ENCODE results near the gene SELENBP1. TPM values are rescaled to one million over a fixed set of nuclear protein-coding genes. Genes with fewer than 3 reads are reported as not detected.

Gene SELENBP1
- total RNA-seq, 1 experiment from 2014 or later: 29.8 TPM

DNA sequence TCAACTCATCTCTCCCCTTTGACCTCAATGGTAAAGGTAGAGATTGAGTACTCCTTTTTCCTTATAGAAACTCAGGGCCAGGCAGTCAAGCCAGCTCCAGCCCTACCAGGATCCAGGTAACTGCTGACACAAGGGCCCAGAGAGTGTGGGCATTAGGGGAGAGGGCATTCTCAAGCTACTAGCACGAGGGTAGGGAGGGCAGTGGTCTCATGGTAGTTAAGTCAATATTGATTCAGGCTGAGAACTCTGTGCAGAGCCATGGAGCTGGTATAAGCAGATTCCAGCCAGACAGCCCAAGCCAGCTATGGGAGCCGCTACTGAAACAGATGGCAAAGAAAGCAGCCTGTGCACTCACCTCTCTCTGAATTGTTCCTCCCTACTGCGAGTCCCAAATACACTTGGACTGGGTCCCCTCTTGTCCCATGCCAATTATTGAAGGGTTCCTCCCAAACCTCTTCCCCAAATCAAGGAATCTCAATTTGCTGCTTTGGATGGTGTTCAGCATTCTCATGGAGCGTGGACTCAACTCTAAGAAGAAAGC is 48.0 kb downstream of the SELENBP1 start:
- Histone ChIP-seq H3F3A (ENCODE audit: low read length, unreplicated experiment) (peaks cover 1% of the 10 kb centered on the region), H3K27me3 (ENCODE audit: low read length) (no peaks in the 10 kb centered on the region), H3K9ac (ENCODE audit: low read length) (no peak overlapping the region), H3K36me3 (ENCODE audit: low read depth, low read length) (peaks cover 23% of the 10 kb centered on the region), H3K4me2 (ENCODE audit: low read length) (peak overlapping the region; percentile 98), H3K4me1 (ENCODE audit: insufficient read depth, low read length) (peaks cover 37% of the 10 kb centered on the region), H2AFZ (ENCODE audit: low read length) (no peak overlapping the region), H3K79me2 (ENCODE audit: low read length) (peaks cover 71% of the 10 kb centered on the region), H4K20me1 (ENCODE audit: low read length) (peaks cover 3% of the 10 kb centered on the region; the same call in 1 of the 2 replicates), H3K4me3 (ENCODE audit: low read length) (peak overlapping the region; percentile 72; the same call in 1 of the 2 replicates), H3K27ac (ENCODE audit: low read length) (peak overlapping the region; percentile 85; the same call in 1 of the 2 replicates), H3K9me2 (replicated peaks; ENCODE audit: low read length) (no peaks in the 10 kb centered on the region), H3K9me3 (ENCODE audit: low read length) (no peaks in the 10 kb centered on the region)
- BruUV-seq (replicated peaks): no TSS peak
- no peak for TF ChIP-seq EZH2phosphoT487 (IDR thresholded peaks at IDR 0.05; ENCODE audit: borderline replicate concordance, low read length)
- TF ChIP-seq, protein P1, sequence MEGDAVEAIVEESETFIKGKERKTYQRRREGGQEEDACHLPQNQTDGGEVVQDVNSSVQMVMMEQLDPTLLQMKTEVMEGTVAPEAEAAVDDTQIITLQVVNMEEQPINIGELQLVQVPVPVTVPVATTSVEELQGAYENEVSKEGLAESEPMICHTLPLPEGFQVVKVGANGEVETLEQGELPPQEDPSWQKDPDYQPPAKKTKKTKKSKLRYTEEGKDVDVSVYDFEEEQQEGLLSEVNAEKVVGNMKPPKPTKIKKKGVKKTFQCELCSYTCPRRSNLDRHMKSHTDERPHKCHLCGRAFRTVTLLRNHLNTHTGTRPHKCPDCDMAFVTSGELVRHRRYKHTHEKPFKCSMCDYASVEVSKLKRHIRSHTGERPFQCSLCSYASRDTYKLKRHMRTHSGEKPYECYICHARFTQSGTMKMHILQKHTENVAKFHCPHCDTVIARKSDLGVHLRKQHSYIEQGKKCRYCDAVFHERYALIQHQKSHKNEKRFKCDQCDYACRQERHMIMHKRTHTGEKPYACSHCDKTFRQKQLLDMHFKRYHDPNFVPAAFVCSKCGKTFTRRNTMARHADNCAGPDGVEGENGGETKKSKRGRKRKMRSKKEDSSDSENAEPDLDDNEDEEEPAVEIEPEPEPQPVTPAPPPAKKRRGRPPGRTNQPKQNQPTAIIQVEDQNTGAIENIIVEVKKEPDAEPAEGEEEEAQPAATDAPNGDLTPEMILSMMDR (conservative IDR thresholded peaks at IDR 0.05; ENCODE audit: low read depth, low read length): no peak
- no peak for TF ChIP-seq EZH2 (IDR thresholded peaks at IDR 0.05; ENCODE audit: low read length, unreplicated experiment)
- ChIA-PET CTCF (interaction anchor here (0.6 kb wide), 1 partner anchor 59 kb away, joined by 4 read pairs; no protein-coding TSS in a partner anchor), POLR2A (ENCODE audit: unreplicated experiment) (interaction anchor here (0.5 kb wide), 1 partner anchor 23 kb away, joined by 4 read pairs; no protein-coding TSS in a partner anchor)
- ATAC-seq (no peak), DNase-seq (peak; percentile 31)
- intact Hi-C loops (cut with micrococcal nuclease): no loop called here

DNA sequence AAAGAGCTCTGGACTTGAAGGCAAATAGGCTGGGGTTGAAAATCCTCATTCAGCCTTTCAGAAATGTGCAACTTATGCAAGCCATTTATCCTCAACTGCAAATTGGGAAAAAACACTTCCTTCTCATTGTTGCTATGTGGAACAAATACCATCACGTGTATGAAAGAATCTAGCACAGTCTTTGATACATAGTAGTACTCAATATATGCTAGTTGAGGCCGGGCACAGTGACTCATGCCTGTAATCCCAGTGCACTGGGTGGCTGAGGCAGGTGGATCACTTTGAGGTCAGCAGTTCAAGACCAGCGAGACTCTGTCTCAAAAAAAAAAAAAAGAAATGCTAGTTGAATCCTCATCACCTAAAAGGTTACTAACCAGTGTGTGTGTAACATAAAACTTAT is 53.5 kb downstream of the SELENBP1 start:
- Histone ChIP-seq H3K4me1 (ENCODE audit: insufficient read depth, low read length) (peaks cover 15% of the 10 kb centered on the region), H3F3A (ENCODE audit: low read length, unreplicated experiment) (peaks cover 7% of the 10 kb centered on the region), H3K27me3 (ENCODE audit: low read length) (no peaks in the 10 kb centered on the region), H3K9me3 (ENCODE audit: low read length) (no peaks in the 10 kb centered on the region), H3K4me2 (ENCODE audit: low read length) (no peak overlapping the region), H3K79me2 (ENCODE audit: low read length) (peaks cover 72% of the 10 kb centered on the region), H2AFZ (ENCODE audit: low read length) (no peak overlapping the region), H3K27ac (ENCODE audit: low read length) (no peak overlapping the region), H3K9ac (ENCODE audit: low read length) (no peak overlapping the region), H3K9me2 (replicated peaks; ENCODE audit: low read length) (no peaks in the 10 kb centered on the region), H4K20me1 (ENCODE audit: low read length) (peaks cover 7% of the 10 kb centered on the region; the same call in 1 of the 2 replicates), H3K4me3 (ENCODE audit: low read length) (no peak overlapping the region), H3K36me3 (ENCODE audit: low read depth, low read length) (peaks cover 34% of the 10 kb centered on the region)
- no TSS peak for BruUV-seq (replicated peaks)
- no peak for TF ChIP-seq EZH2 (IDR thresholded peaks at IDR 0.05; ENCODE audit: low read length, unreplicated experiment)
- TF ChIP-seq, protein P1 (conservative IDR thresholded peaks at IDR 0.05; ENCODE audit: low read depth, low read length): no peak
- no peak for TF ChIP-seq EZH2phosphoT487 (IDR thresholded peaks at IDR 0.05; ENCODE audit: borderline replicate concordance, low read length)
- intact Hi-C loops (cut with micrococcal nuclease): no loop called here
- ChIA-PET POLR2A (ENCODE audit: unreplicated experiment) (no interaction called here), CTCF (no interaction called here)
- ATAC-seq (no peak), DNase-seq (no peak)

DNA sequence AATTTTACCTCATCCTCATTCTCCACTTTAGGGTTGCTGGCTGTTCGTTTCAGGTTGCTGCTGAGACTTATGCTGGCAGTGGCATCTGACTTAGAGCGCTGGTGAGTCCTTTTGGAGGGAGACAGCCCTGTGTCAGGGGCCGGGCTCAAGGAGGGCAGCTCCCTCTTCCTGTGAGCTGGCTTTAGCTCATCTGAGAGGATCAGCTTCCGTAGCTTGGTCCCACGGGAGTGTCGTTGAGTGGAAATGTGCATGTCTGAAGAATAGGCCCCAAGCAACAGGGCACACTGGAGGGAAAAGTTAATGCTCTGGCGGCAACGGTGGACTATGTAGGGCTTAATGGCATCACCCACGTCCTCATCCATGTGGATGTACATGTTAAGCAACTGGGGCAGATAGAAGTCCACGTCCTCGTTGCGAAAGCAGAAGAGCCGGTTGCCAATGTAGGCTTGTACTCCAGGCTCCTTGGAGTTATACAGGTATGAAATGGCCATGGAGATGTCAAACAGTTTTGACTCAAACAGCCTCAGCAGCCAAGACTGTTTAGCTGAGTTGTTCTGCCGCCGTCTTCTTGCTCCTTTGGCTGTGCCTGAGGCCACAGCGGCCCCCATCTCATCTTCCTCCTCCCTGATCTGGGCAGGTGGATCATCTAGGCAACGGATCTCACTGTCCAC is 56.8 kb downstream of the SELENBP1 start:
- CTCF ChIA-PET: no interaction called here
- H3K4me1 ChIP-seq (ENCODE audit: insufficient read depth, low read length): peaks cover 46% of the 10 kb centered on the region
- H3K36me3 ChIP-seq (ENCODE audit: low read depth, low read length): peaks cover 35% of the 10 kb centered on the region

More for the DNA sequence above, 56.8 kb downstream of the SELENBP1 start:
- Histone ChIP-seq H3K27ac (ENCODE audit: low read length) (no peak overlapping the region), H2AFZ (ENCODE audit: low read length) (no peak overlapping the region), H3K27me3 (ENCODE audit: low read length) (no peaks in the 10 kb centered on the region), H3K9ac (ENCODE audit: low read length) (no peak overlapping the region), H3K9me2 (replicated peaks; ENCODE audit: low read length) (no peaks in the 10 kb centered on the region), H4K20me1 (ENCODE audit: low read length) (peaks cover 11% of the 10 kb centered on the region), H3K4me3 (ENCODE audit: low read length) (no peak overlapping the region), H3K9me3 (ENCODE audit: low read length) (no peaks in the 10 kb centered on the region), H3F3A (ENCODE audit: low read length, unreplicated experiment) (peaks cover 21% of the 10 kb centered on the region), H3K4me2 (ENCODE audit: low read length) (no peak overlapping the region), H3K79me2 (ENCODE audit: low read length) (peaks cover 64% of the 10 kb centered on the region)
- DNase-seq (no peak), ATAC-seq (no peak)
- POLR2A ChIA-PET (ENCODE audit: unreplicated experiment): no interaction called here
- TSS peak; percentile 24 for BruUV-seq (replicated peaks)
- intact Hi-C loops (cut with micrococcal nuclease): no loop called here
- TF ChIP-seq EZH2 (IDR thresholded peaks at IDR 0.05; ENCODE audit: low read length, unreplicated experiment): no peak
- no peak for TF ChIP-seq EZH2phosphoT487 (IDR thresholded peaks at IDR 0.05; ENCODE audit: borderline replicate concordance, low read length)
- TF ChIP-seq, protein P1 (conservative IDR thresholded peaks at IDR 0.05; ENCODE audit: low read depth, low read length): no peak
